Osteocyte (in vitro differentiated cells): ENCODE data around the gene NPTN. TPM values are rescaled to one million over a fixed set of nuclear protein-coding genes. Genes with fewer than 3 reads are reported as not detected.

Experiments used
- DNase-seq: peaks from one replicate; pipeline ENCODE4 v3.0.0; 2021; ENCODE audit warnings: mixed read lengths; ENCODE audit not compliant: unreplicated experiment; ENCODE audit errors: extremely low spot score
- H3K27ac Mint-ChIP-seq: one replicate; pipeline ENCODE4 v1.8.0; 2021; ENCODE audit warnings: mild to moderate bottlenecking, mixed read lengths; ENCODE audit not compliant: unreplicated experiment
- H3K27me3 Mint-ChIP-seq: one replicate; pipeline ENCODE4 v1.8.0; 2021; ENCODE audit warnings: mixed read lengths; ENCODE audit not compliant: unreplicated experiment
- H3K36me3 Mint-ChIP-seq: one replicate; pipeline ENCODE4 v1.8.0; 2021; ENCODE audit warnings: mixed read lengths; ENCODE audit not compliant: unreplicated experiment
- H3K4me1 Mint-ChIP-seq: one replicate; pipeline ENCODE4 v1.8.0; 2021; ENCODE audit warnings: mixed read lengths; ENCODE audit not compliant: unreplicated experiment
- H3K4me3 Mint-ChIP-seq: one replicate; pipeline ENCODE4 v1.8.0; 2021; ENCODE audit warnings: mild to moderate bottlenecking, moderate library complexity, mixed read lengths; ENCODE audit not compliant: unreplicated experiment
- H3K9me3 Mint-ChIP-seq: one replicate; pipeline ENCODE4 v1.8.0; 2021; ENCODE audit warnings: mixed read lengths; ENCODE audit not compliant: unreplicated experiment
- CTCF ChIP-seq: fragments of 200-600 bp; sonication (generic); IDR thresholded peaks from 2 replicates; pipeline ENCODE4 v1.5.0; 2021; ENCODE audit warnings: antibody characterized with exemption, mild to moderate bottlenecking, moderate library complexity
- total RNA-seq: library from RNA; stranded (reverse); gene quantifications from 2 replicates; pipeline ENCODE4 v1.2.1, GENCODE V29; 2021

Gene NPTN
- total RNA-seq, 1 donor from 2014 or later = 192 TPM

- no peaks in the 10 kb centered on the region for H3K9me3 Mint-ChIP-seq
- TF ChIP-seq CTCF = no peak
- H3K4me1 Mint-ChIP-seq = peaks cover 16% of the 10 kb centered on the region
- H3K4me3 Mint-ChIP-seq = no peak overlapping the region
- H3K27me3 Mint-ChIP-seq = no peaks in the 10 kb centered on the region
- no peak for DNase-seq
- H3K27ac Mint-ChIP-seq = no peak overlapping the region
- H3K36me3 Mint-ChIP-seq = peaks cover 37% of the 10 kb centered on the region
These were observed 42.9 kb downstream of the NPTN start for GRCh38 chr15:73590263-73590662.

GRCh38 chr15:73589766-73590165 is 43.4 kb downstream of the NPTN start:
- Mint-ChIP-seq H3K27me3 (no peaks in the 10 kb centered on the region), H3K9me3 (no peaks in the 10 kb centered on the region), H3K36me3 (peaks cover 40% of the 10 kb centered on the region), H3K27ac (no peak overlapping the region), H3K4me3 (no peak overlapping the region), H3K4me1 (peaks cover 18% of the 10 kb centered on the region)
- TF ChIP-seq CTCF = no peak
- DNase-seq = no peak

GRCh38 chr15:73585871-73586654 is 47.1 kb downstream of the NPTN start:
- H3K4me1 Mint-ChIP-seq = peaks cover 14% of the 10 kb centered on the region
- peaks cover 56% of the 10 kb centered on the region for H3K36me3 Mint-ChIP-seq
- H3K4me3 Mint-ChIP-seq = no peak overlapping the region
- no peaks in the 10 kb centered on the region for H3K27me3 Mint-ChIP-seq
- H3K9me3 Mint-ChIP-seq = no peaks in the 10 kb centered on the region
- TF ChIP-seq CTCF = no peak
- DNase-seq = no peak
- H3K27ac Mint-ChIP-seq = peak overlapping the region; percentile 67

- Mint-ChIP-seq H3K4me3 (no peak overlapping the region), H3K9me3 (no peaks in the 10 kb centered on the region)
These were observed 48.3 kb downstream of the NPTN start for GRCh38 chr15:73584699-73585420.

More at GRCh38 chr15:73584699-73585420, 48.3 kb downstream of the NPTN start:
- peak overlapping the region; percentile 58 for H3K27ac Mint-ChIP-seq
- H3K27me3 Mint-ChIP-seq = no peaks in the 10 kb centered on the region
- H3K4me1 Mint-ChIP-seq = peaks cover 14% of the 10 kb centered on the region
- peaks cover 54% of the 10 kb centered on the region for H3K36me3 Mint-ChIP-seq
- DNase-seq = no peak
- no peak for TF ChIP-seq CTCF
